ENCODE data around the gene ELP2. TPM values are rescaled to one million over a fixed set of nuclear protein-coding genes. Genes with fewer than 3 reads are reported as not detected.
A peak's percentile ranks its signal among the peaks of the same experiment; 100 is the strongest.
"Not testable (repeated sequence)": the region's sequence is repeated elsewhere in the genome, so short reads cannot be mapped to it uniquely, and the experiment has no call there.

The ELP2 gene
- total RNA-seq, 2 experiments from 2014 or later, result 200 to 206 TPM

GRCh38 chr18:36162981-36163380 is 33.3 kb downstream of the ELP2 start:
- intact Hi-C loops (cut with DNase I, micrococcal nuclease), result no loop called here
- TF ChIP-seq CTCF (IDR thresholded peaks at IDR 0.05), result no peak
- H3K9me3 Mint-ChIP-seq, result no peaks in the 10 kb centered on the region
- Histone ChIP-seq H3K9me3 (ENCODE audit: control insufficient read depth in 1 of 2, insufficient read depth in 1 of 2, low read length in 2 of 2) (no peaks in the 10 kb centered on the region), H3K36me3 (ENCODE audit: insufficient read depth, low read length) (peaks cover 89% of the 10 kb centered on the region), H3K27me3 (ENCODE audit: control insufficient read depth in 1 of 2, insufficient read depth in 2 of 2, low read length in 2 of 2) (no peaks in the 10 kb centered on the region), H3K4me1 (ENCODE audit: insufficient read depth, low read length) (no peaks in the 10 kb centered on the region), H3K27ac (ENCODE audit: low read depth in 1 of 2, low read length in 2 of 2) (no peak overlapping the region), H3K4me3 (ENCODE audit: low read length) (no peak overlapping the region)
- ChIA-PET CTCF (no interaction called here), POLR2A (interaction anchor here (1.6 kb wide), 1 partner anchor 24 kb away, joined by 6 read pairs; the partner anchor contains the start of gene MOCOS)
- H3K27ac Mint-ChIP-seq, result no peak overlapping the region
- peaks cover 23% of the 10 kb centered on the region for H3K4me1 Mint-ChIP-seq (ENCODE audit: low read depth)
- H3K36me3 Mint-ChIP-seq (ENCODE audit: low read depth), result peaks cover 94% of the 10 kb centered on the region
- H3K4me3 Mint-ChIP-seq, result no peak overlapping the region
- ATAC-seq (ENCODE audit: poor library complexity) (no peak), DNase-seq (no peak)
- no peaks in the 10 kb centered on the region for H3K27me3 Mint-ChIP-seq

GRCh38 chr18:36167692-36168218 is 38.1 kb downstream of the ELP2 start:
- no peaks in the 10 kb centered on the region for H3K27me3 ChIP-seq (ENCODE audit: control insufficient read depth in 1 of 2, insufficient read depth in 2 of 2, low read length in 2 of 2)
- H3K4me3 Mint-ChIP-seq, result no peak overlapping the region
- POLR2A ChIA-PET, result no interaction called here
- peaks cover 91% of the 10 kb centered on the region for H3K36me3 Mint-ChIP-seq (ENCODE audit: low read depth)
- no peaks in the 10 kb centered on the region for H3K4me1 ChIP-seq (ENCODE audit: insufficient read depth, low read length)
- H3K27ac Mint-ChIP-seq, result peak overlapping the region; percentile 58
- peaks cover 5% of the 10 kb centered on the region for H3K4me1 Mint-ChIP-seq (ENCODE audit: low read depth)
- no peak overlapping the region for H3K27ac ChIP-seq (ENCODE audit: low read depth in 1 of 2, low read length in 2 of 2)
- DNase-seq (no peak), ATAC-seq (ENCODE audit: poor library complexity) (no peak)
- CTCF ChIA-PET, result no interaction called here
- no peaks in the 10 kb centered on the region for H3K9me3 ChIP-seq (ENCODE audit: control insufficient read depth in 1 of 2, insufficient read depth in 1 of 2, low read length in 2 of 2)
- H3K4me3 ChIP-seq (ENCODE audit: low read length), result no peak overlapping the region
- no peaks in the 10 kb centered on the region for H3K9me3 Mint-ChIP-seq
- H3K27me3 Mint-ChIP-seq, result no peaks in the 10 kb centered on the region
- H3K36me3 ChIP-seq (ENCODE audit: insufficient read depth, low read length), result peaks cover 86% of the 10 kb centered on the region
- intact Hi-C loops (cut with DNase I, micrococcal nuclease), result no loop called here
- TF ChIP-seq CTCF (IDR thresholded peaks at IDR 0.05), result no peak

- DNase-seq; H3K4me1 ChIP-seq (ENCODE audit: insufficient read depth, low read length); CTCF ChIA-PET; H3K4me3 ChIP-seq (ENCODE audit: low read length); H3K4me1 Mint-ChIP-seq (ENCODE audit: low read depth); H3K9me3 ChIP-seq (ENCODE audit: control insufficient read depth in 1 of 2, insufficient read depth in 1 of 2, low read length in 2 of 2); intact Hi-C loops (cut with DNase I, micrococcal nuclease); H3K9me3 Mint-ChIP-seq; H3K27me3 Mint-ChIP-seq; H3K27ac ChIP-seq (ENCODE audit: low read depth in 1 of 2, low read length in 2 of 2); H3K27me3 ChIP-seq (ENCODE audit: control insufficient read depth in 1 of 2, insufficient read depth in 2 of 2, low read length in 2 of 2); ATAC-seq (ENCODE audit: poor library complexity); POLR2A ChIA-PET: not testable (repeated sequence)
- peaks cover 91% of the 10 kb centered on the region for H3K36me3 Mint-ChIP-seq (ENCODE audit: low read depth)
- peak overlapping the region; percentile 58 for H3K27ac Mint-ChIP-seq
- peaks cover 86% of the 10 kb centered on the region for H3K36me3 ChIP-seq (ENCODE audit: insufficient read depth, low read length)
- peak overlapping the region; percentile 38 for H3K4me3 Mint-ChIP-seq
These were observed 38.6 kb downstream of the ELP2 start for GRCh38 chr18:36168296-36168695.

GRCh38 chr18:36169938-36170337 is 40.2 kb downstream of the ELP2 start:
- DNase-seq, result no peak
- ChIA-PET CTCF (no interaction called here), POLR2A (no interaction called here)
- no peak for TF ChIP-seq CTCF (IDR thresholded peaks at IDR 0.05)
- H3K9me3 ChIP-seq (ENCODE audit: control insufficient read depth in 1 of 2, insufficient read depth in 1 of 2, low read length in 2 of 2), result no peaks in the 10 kb centered on the region
- no peaks in the 10 kb centered on the region for H3K27me3 ChIP-seq (ENCODE audit: control insufficient read depth in 1 of 2, insufficient read depth in 2 of 2, low read length in 2 of 2)
- H3K4me1 ChIP-seq (ENCODE audit: insufficient read depth, low read length), result no peaks in the 10 kb centered on the region
- Mint-ChIP-seq H3K27ac (no peak overlapping the region), H3K9me3 (no peaks in the 10 kb centered on the region), H3K36me3 (ENCODE audit: low read depth) (peaks cover 89% of the 10 kb centered on the region), H3K4me3 (no peak overlapping the region), H3K4me1 (ENCODE audit: low read depth) (no peaks in the 10 kb centered on the region), H3K27me3 (no peaks in the 10 kb centered on the region)
- ATAC-seq (ENCODE audit: poor library complexity), result no peak
- H3K36me3 ChIP-seq (ENCODE audit: insufficient read depth, low read length), result peaks cover 85% of the 10 kb centered on the region
- H3K4me3 ChIP-seq (ENCODE audit: low read length), result no peak overlapping the region
- no peak overlapping the region for H3K27ac ChIP-seq (ENCODE audit: low read depth in 1 of 2, low read length in 2 of 2)
- intact Hi-C loops (cut with DNase I, micrococcal nuclease), result no loop called here

Data from CD4-positive, alpha-beta T cell (primary cell).